Mammary epithelial cell (primary cell): ENCODE measurements around the gene NFASC.

Source experiments
- EZH2 ChIP-seq: IDR thresholded peaks from 2 replicates; pipeline ENCODE4 v1.6.1; 2012; ENCODE audit warnings: low read length, inconsistent platforms, borderline replicate concordance
- TF ChIP-seq, protein P1 (sequence below), 2 donors: IDR thresholded peaks in 1 of 2; conservative IDR thresholded peaks in 1 of 2; 2 replicates each; pipeline ENCODE4 v1.5.1; 2011 to 2012; ENCODE audit warnings: inconsistent platforms in 2 of 2, low read length in 2 of 2, mild to moderate bottlenecking in 2 of 2, control low read depth in 1 of 2, low read depth in 1 of 2; ENCODE audit not compliant: insufficient read depth in 1 of 2; ENCODE audit errors: extremely low read depth in 1 of 2

DNA sequence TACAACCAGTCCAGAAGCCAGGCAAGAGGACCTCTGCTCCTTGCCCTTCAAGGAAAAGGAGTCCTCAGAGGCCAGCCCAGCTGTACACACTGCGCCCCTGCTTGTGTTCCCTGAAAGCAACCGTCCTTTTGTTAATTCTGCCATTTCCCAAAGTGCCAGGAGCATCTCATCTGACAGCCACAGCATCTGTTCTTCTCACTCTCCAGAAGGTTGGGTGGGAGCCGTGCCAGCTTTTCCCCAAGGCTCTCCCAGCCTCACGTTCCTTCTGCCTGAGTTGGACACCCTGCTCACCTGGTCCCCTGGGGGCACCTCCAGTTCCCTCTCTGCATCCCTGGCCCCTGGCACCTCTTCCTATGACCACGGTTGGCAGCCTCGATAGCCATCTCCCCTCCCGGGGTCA, 161.8 kb downstream of the NFASC start:
- TF ChIP-seq, protein P1, sequence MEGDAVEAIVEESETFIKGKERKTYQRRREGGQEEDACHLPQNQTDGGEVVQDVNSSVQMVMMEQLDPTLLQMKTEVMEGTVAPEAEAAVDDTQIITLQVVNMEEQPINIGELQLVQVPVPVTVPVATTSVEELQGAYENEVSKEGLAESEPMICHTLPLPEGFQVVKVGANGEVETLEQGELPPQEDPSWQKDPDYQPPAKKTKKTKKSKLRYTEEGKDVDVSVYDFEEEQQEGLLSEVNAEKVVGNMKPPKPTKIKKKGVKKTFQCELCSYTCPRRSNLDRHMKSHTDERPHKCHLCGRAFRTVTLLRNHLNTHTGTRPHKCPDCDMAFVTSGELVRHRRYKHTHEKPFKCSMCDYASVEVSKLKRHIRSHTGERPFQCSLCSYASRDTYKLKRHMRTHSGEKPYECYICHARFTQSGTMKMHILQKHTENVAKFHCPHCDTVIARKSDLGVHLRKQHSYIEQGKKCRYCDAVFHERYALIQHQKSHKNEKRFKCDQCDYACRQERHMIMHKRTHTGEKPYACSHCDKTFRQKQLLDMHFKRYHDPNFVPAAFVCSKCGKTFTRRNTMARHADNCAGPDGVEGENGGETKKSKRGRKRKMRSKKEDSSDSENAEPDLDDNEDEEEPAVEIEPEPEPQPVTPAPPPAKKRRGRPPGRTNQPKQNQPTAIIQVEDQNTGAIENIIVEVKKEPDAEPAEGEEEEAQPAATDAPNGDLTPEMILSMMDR (conservative IDR thresholded peaks at IDR 0.05 in 1 of 2, IDR thresholded peaks at IDR 0.05 in 1 of 2; ENCODE audit: extremely low read depth in 1 of 2, insufficient read depth in 1 of 2, low read depth in 1 of 2, low read length in 2 of 2) = no peak
- no peak for TF ChIP-seq EZH2
